HT1080 (cell line): ENCODE data around the gene TRABD2B. TPM values are rescaled to one million over a fixed set of nuclear protein-coding genes. Genes with fewer than 3 reads are reported as not detected.

Source experiments
- DNase-seq: peaks from one replicate; pipeline ENCODE4 v3.0.0-alpha.2; 2015; ENCODE audit warnings: low read depth
- total RNA-seq: library from RNA; depleted of rRNA; stranded (reverse); fragments of >200 nt; shearing (Covaris generic); gene quantifications from 2 replicates; pipeline ENCODE4 v1.2.3, GENCODE V29; 2014

TRABD2B gene
- total RNA-seq, 1 experiment from 2014 or later = not detected

DNA sequence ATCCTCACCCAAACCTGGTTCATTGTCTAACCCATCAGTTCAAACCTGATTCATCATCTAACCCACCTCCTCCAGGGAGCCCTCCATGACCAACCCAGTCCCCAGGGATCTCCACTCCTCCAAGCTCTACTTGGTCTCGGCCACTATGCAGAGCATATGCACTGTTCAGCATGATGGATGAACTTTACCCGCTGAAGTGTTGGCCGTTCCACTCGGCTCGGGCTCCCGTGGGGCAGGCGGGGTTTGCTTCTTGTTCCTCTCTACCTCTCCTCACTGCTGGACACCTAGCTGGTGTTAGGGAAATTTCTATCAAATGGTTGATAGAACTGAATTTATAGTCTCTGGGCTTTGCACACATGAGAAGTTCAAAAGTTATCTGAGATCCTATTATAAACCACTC is 111.0 kb downstream of the TRABD2B start:
- no peak for DNase-seq

DNA sequence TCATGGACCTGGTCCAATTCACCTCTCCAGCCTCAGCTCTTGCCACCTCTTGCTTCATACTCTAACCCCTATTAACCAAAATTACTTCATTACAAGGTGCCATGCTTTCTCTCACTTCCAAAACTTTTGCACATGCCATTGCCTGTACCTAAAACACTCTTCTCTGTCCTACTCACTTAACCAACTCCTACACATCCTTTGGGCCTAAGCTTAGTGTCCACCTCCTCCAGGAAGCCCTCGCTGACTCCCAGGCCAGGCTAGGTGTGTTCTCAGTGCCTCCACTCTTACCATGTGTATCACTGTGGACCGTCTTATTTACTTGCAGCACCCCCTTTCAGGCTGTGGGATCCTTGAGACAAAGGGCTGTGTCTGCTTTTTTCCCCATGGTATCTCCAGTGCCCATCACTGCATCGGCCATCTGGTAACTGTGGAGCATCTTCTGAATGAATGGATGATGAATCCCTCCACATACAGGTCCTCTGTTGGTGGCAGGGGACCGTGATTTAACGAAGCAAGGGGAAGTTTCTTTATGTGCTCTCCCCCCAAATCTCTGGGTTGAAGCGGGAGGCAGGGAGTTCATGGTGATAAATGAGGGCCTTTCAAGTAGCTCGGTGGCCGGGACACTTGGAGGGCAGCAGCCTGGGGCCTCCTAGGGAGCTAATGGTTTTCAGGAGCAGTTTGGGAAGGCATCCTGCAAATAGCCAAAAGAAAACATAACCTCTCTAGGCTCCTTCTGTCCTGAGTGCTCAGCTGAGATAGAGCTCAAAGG is 111.9 kb downstream of the TRABD2B start:
- DNase-seq = no peak

DNA sequence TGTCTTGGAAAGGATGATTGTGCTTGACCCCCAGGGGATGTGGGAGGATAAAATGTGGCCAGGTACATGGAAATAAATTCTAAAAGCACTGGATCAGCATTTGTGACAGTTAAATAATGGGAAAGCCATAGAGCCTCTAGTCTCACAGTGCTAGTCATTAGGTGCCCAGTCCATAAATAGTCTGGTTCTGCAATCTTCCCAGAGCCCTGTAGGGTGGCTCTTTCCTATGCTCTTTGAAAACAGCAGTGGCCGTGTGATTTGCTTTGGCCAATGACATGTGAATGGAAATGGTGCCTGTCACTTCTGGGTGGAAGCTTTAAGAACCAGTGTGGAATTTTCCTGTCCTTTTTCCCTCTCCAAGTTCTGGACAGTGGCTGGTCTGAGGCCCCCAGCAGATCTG is 113.2 kb downstream of the TRABD2B start:
- DNase-seq = no peak

DNA sequence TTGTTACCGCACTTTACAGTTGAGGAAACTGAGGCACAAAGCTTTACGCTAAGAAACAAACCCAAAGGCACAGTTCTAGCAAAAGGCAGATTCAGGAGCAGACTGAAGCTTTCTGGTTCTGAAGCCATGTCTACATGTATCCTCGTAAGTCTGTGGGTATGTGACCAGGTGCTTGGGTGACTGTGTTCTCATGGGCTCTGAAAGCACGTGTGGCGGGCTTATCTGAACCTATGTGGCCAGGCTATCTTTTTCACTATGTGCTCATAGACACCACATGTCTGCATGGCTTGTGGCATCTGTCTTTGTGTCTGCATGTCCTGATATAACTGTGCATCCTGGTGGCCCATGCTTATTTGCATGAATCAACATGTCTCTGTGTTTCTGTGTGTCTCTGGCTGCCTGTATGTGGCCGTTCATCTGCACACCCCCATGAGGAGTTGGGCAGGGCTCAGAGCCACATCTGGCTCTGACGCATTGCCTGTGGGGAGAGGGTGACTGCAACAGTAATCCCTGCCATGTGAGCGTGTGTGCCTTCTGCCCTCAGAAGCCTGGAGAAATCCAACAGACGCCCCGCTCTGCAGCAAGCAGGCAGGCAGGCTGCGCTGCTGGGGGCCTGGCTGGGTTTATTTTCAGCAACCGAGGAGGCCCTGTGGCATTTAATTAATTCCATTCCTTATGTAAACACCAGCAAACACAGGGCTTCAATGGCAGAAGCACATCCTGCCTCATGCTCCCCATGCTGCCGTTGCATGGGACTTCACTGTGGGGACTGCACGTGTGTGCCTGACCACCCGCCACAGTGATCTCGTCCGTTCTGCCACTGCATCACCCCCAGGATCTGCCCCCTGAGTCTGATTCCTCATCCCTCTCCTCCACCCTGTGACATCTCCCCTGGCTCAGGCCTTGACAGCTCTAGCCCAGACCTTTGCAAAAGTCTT is 115.4 kb downstream of the TRABD2B start:
- peak; percentile 70 for DNase-seq

GRCh38 chr1:47876587-47876963 is 120.6 kb downstream of the TRABD2B start:
- no peak for DNase-seq

GRCh38 chr1:47875831-47876586 is 121.2 kb downstream of the TRABD2B start:
- peak; percentile 57 for DNase-seq

DNA sequence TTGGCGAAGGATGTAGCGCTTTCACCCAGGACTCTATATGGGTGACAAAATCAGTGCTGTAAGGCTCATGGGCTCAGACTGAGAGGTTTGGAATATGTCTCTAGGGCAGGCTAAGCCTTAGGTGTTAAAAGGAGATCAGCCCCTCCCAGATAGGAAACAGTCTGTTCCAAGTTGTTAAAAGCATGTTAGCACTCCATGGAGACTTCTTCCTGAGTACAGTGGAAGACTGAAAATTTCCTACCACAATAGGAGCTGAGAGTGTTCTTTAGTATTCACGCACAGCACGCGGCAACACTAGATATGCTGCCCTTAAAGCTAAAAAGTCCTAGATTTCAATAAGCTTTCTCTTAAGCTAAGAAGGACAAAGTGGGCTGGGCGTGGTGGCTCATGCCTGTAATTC is 122.1 kb downstream of the TRABD2B start:
- no peak for DNase-seq

DNA sequence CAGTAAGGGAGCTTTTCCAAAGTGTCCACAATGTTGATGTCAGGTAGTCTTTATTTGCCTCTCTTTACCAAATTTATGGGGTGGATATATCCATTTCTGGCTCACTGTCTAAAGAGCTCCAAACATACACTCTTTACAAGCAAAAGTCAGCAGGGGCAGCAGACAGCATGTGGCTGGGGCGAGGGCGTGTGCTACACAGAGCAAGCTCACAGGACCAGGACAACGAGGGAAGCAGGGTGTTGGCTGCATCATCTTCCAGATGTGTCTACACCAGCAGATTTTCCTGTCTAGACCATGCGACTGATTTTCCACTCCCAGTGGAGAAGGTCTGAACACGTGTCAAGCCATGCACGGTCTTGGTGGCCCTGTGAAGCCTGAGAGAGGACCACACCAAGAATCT is 123.8 kb downstream of the TRABD2B start:
- DNase-seq = no peak

GRCh38 chr1:47872886-47873285 is 124.3 kb downstream of the TRABD2B start:
- no peak for DNase-seq

- peak; percentile 89 for DNase-seq
Measured at GRCh38 chr1:47871799-47872353, 125.3 kb downstream of the TRABD2B start.

DNA sequence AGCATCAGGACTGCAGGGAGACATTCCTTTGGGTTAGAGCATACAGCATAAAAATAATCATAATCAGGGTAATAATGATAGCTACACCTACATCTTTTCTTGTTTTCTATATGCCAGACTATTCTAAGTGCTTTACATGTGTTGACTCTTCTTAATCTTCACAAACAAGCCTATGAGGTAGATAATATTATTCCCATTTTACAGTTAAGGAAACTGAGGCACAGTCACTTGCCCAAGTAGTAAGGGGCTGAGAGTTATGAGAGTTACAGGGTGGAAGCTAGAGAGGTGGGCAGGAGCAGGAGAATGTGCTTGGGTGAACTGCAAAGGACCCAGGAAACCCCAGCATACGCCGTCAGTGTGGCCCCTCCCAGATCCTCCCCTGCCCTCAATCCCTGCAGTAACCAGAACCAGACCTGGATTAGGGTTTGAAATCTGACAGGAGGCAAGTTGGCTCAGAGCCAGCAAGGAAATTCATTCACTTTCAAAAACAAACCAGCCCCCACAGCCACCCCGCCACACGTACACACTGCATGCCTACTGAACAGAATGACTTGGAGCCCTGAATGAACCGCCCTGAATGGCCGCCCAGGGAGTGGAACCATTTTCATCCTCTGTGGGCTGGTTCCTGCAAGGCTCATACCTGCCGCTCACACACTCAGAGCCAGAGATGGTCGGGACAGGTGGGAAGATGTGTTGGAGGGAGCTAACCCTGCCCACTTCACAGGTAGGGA is 126.1 kb downstream of the TRABD2B start:
- peak; percentile 24 for DNase-seq

DNA sequence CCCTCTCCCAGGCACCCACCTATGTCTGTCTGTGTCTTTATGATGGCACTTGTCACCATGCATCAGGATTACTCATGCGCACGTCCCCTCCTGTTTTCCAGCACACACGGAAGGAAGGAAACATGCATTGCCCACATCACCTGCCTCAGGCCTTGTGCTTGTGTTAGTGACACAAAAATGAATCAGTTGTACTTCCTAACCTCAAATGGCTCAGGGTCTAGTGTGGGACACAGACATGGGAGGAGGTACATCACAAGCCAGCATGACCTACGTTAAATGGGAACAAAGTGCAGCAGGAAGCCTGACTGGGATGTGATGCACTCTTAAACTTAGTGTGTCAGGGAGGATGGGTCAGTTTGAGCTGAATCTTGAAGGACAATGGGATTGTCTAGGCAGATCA is 126.7 kb downstream of the TRABD2B start:
- peak; percentile 36 for DNase-seq

GRCh38 chr1:47868348-47868676 is 128.9 kb downstream of the TRABD2B start:
- DNase-seq = no peak

GRCh38 chr1:47867438-47868347 is 129.5 kb downstream of the TRABD2B start:
- DNase-seq = no peak

GRCh38 chr1:47866601-47867437 is 130.4 kb downstream of the TRABD2B start:
- no peak for DNase-seq

GRCh38 chr1:47865881-47866535 is 131.2 kb downstream of the TRABD2B start:
- peak; percentile 32 for DNase-seq

DNA sequence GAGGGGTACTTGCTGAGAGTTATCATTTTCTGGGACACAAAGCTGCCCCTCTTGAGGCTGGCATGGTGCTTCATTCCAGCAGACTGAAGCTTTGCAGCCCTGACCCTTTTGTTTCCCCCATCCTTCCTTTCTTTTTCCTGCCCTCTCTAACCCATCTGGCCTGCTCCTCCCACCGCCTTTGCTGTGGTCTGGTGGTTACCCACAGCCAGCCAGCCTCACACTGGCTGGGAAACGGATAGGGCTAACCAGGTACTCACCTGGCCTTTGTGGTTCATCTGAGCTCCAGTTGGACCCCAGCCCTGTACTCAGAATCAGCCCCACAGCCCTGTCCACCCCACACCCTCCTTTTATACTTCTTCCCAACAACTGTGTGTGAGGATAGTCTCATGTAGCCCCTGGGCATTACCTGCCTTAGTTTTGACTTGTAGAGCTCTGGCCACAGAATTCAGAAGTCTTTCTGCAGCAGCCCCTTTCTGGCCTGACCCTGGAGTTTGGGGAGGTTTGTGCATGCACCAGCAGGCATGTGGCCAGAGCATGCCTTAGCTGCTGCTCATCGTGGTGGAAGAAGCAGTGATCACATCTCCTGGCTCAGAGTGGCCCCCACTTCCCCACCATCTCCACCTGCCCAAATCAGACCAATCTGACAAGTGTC is 138.0 kb downstream of the TRABD2B start:
- DNase-seq = no peak

DNA sequence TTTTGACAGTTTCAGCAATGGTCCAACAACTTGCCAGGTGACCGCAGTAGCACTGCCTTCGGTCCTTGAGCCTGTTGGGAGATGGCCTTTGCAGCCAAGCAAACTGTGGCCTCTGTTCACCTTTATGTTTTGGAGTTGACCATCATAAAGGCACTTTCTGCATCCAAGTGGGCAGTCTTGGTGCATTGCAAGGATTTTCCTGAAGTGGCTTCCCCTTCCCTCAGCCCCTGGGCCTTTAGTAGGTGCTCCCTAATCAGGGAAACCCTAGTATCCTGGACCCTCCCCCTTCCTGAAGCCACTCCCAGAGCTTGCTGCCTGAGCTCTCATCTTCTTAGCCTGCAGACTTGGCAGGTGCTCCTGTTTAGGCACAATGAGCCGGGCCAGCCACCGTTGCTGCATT is 140.2 kb downstream of the TRABD2B start:
- no peak for DNase-seq
